ENCODE data around the gene FKBP1B.
"Not testable (repeated sequence)": the region's sequence is repeated elsewhere in the genome, so short reads cannot be mapped to it uniquely, and the experiment has no call there.

FKBP1B gene

GRCh38 chr2:24049485-24050021 is at the start of gene FKBP1B:
TSS of gene FKBP1B (plus strand) at chr2:24049741. CDS start at chr2:24049850, 109 bp downstream.
- peak; percentile 79 for DNase-seq (ENCODE audit: low spot score)

- no peak for DNase-seq (ENCODE audit: low spot score)
Measured at GRCh38 chr2:24007693-24008092, 41.8 kb upstream of the FKBP1B start.

- DNase-seq (ENCODE audit: low spot score), result no peak
Measured at GRCh38 chr2:24008672-24009366, 40.7 kb upstream of the FKBP1B start.

- DNase-seq (ENCODE audit: low spot score), result no peak
Measured at GRCh38 chr2:24009367-24009679, 40.2 kb upstream of the FKBP1B start.

GRCh38 chr2:24009680-24010476 is 39.7 kb upstream of the FKBP1B start, which contains the start of gene MFSD2B:
TSS of gene MFSD2B (plus strand) at chr2:24010085. CDS start at chr2:24010097, 12 bp downstream.
- DNase-seq (ENCODE audit: low spot score), result peak; percentile 76

GRCh38 chr2:24010477-24011249 is 38.9 kb upstream of the FKBP1B start:
- DNase-seq (ENCODE audit: low spot score), result no peak

- DNase-seq (ENCODE audit: low spot score), result no peak
Measured at GRCh38 chr2:24011250-24012104, 38.1 kb upstream of the FKBP1B start.

GRCh38 chr2:24012521-24013188 is 36.9 kb upstream of the FKBP1B start:
- no peak for DNase-seq (ENCODE audit: low spot score)

- not testable (repeated sequence) for DNase-seq (ENCODE audit: low spot score)
Measured at GRCh38 chr2:24014902-24015301, 34.6 kb upstream of the FKBP1B start.

GRCh38 chr2:24015562-24016375 is 33.8 kb upstream of the FKBP1B start:
- peak; percentile 71 for DNase-seq (ENCODE audit: low spot score)

GRCh38 chr2:24016376-24016761 is 33.2 kb upstream of the FKBP1B start:
- DNase-seq (ENCODE audit: low spot score), result no peak

GRCh38 chr2:24016853-24017703 is 32.5 kb upstream of the FKBP1B start:
- DNase-seq (ENCODE audit: low spot score), result no peak

- no peak for DNase-seq (ENCODE audit: low spot score)
Measured at GRCh38 chr2:24017711-24018110, 31.8 kb upstream of the FKBP1B start.

GRCh38 chr2:24018241-24018640 is 31.3 kb upstream of the FKBP1B start:
- no peak for DNase-seq (ENCODE audit: low spot score)

- no peak for DNase-seq (ENCODE audit: low spot score)
Measured at GRCh38 chr2:24019729-24020128, 29.8 kb upstream of the FKBP1B start.

- no peak for DNase-seq (ENCODE audit: low spot score)
Measured at GRCh38 chr2:24020244-24020643, 29.3 kb upstream of the FKBP1B start.

GRCh38 chr2:24021122-24021998 is 28.2 kb upstream of the FKBP1B start:
- DNase-seq (ENCODE audit: low spot score), result peak; percentile 29

Data from AG20443 (cell line).